Keratinocyte (primary cell): ENCODE data around the gene SLC12A8. TPM values are rescaled to one million over a fixed set of nuclear protein-coding genes. Genes with fewer than 3 reads are reported as not detected.

ENCODE experiments used
- DNase-seq: peaks from one replicate; pipeline ENCODE4 v3.0.0-alpha.2; 2011; ENCODE audit warnings: low read depth, missing footprints, low spot score
- FAIRE-seq: peaks from 2 replicates; lab custom pipeline; 2011; peaks lifted over from hg19 to GRCh38; lab: Jason Lieb, UNC
- H2AFZ ChIP-seq: 2 replicates; pipeline ENCODE4 v1.6.0; 2012; ENCODE audit warnings: low read length, control low read depth, inconsistent platforms; ENCODE audit not compliant: control insufficient read depth
- H3K27ac ChIP-seq: 2 replicates; pipeline ENCODE4 v1.5.1; 2011; ENCODE audit warnings: low read length; ENCODE audit not compliant: control insufficient read depth, insufficient read depth
- H3K27me3 ChIP-seq: 3 replicates; pipeline ENCODE4 v1.6.0; 2011; ENCODE audit warnings: low read length; ENCODE audit not compliant: control insufficient read depth, insufficient read depth; ENCODE audit errors: extremely low read depth
- H3K36me3 ChIP-seq, 2 experiments: 2 replicates in 1 of 2; 3 replicates in 1 of 2; pipeline ENCODE4 v1.5.1; 2011; ENCODE audit warnings: low read length in 2 of 2, mild to moderate bottlenecking in 1 of 2; ENCODE audit not compliant: control insufficient read depth in 2 of 2, insufficient read depth in 2 of 2; ENCODE audit errors: extremely low read depth in 1 of 2
- H3K4me1 ChIP-seq: 3 replicates; pipeline ENCODE4 v1.5.1; 2011; ENCODE audit warnings: low read length; ENCODE audit not compliant: control insufficient read depth, insufficient read depth; ENCODE audit errors: extremely low read depth
- H3K4me2 ChIP-seq: 3 replicates; pipeline ENCODE4 v1.6.0; 2011; ENCODE audit warnings: low read depth, low read length; ENCODE audit not compliant: control insufficient read depth, insufficient read depth; ENCODE audit errors: extremely low read depth
- H3K4me3 ChIP-seq, 3 experiments: fragments of 200-600 bp in 1 of 3; sonication (generic) in 1 of 3; 2 replicates in 2 of 3; 3 replicates in 1 of 3; pipeline ENCODE4 v1.5.1; 2011 to 2016; ENCODE audit warnings: low read length in 3 of 3, mild to moderate bottlenecking in 3 of 3, control low read depth in 2 of 3, inconsistent platforms in 1 of 3, low read depth in 1 of 3, mixed read lengths in 1 of 3, mixed run types in 1 of 3, moderate library complexity in 1 of 3; ENCODE audit not compliant: control insufficient read depth in 2 of 3, insufficient read depth in 2 of 3; ENCODE audit errors: extremely low read depth in 1 of 3
- H3K79me2 ChIP-seq: 2 replicates; pipeline ENCODE4 v1.6.0; 2012; ENCODE audit warnings: low read length; ENCODE audit not compliant: control insufficient read depth, insufficient read depth
- H3K9ac ChIP-seq: 3 replicates; pipeline ENCODE4 v1.6.0; 2011; ENCODE audit warnings: low read length; ENCODE audit not compliant: control insufficient read depth, insufficient read depth; ENCODE audit errors: extremely low read depth
- H3K9me1 ChIP-seq: 3 replicates; pipeline ENCODE4 v1.6.0; 2011; ENCODE audit warnings: low read length; ENCODE audit not compliant: control insufficient read depth, insufficient read depth; ENCODE audit errors: extremely low read depth
- H3K9me3 ChIP-seq: 2 replicates; pipeline ENCODE4 v1.5.1; 2012; ENCODE audit warnings: low read depth, low read length; ENCODE audit not compliant: control insufficient read depth
- H4K20me1 ChIP-seq: 3 replicates; pipeline ENCODE4 v1.6.0; 2011; ENCODE audit warnings: low read length; ENCODE audit not compliant: control insufficient read depth, insufficient read depth; ENCODE audit errors: extremely low read depth
- EZH2 ChIP-seq: IDR thresholded peaks from one replicate; pipeline ENCODE4 v1.6.1; 2012; ENCODE audit warnings: inconsistent platforms, mild to moderate bottlenecking, low read length, moderate library complexity
- dilution Hi-C: fragments of 300-500 bp; cut with MboI; formaldehyde crosslinking; loops from one replicate; pipeline ENCODE4 v1.7.0; 2020; ENCODE audit warnings: low sequenced_read_pairs; ENCODE audit not compliant: extremely low pct_ligation_motif_present
- polyA plus RNA-seq, 5 experiments: library from polyadenylated mRNA; depleted of rRNA in 3 of 5; stranded (reverse) in 3 of 5; stranded (forward) in 1 of 5; unstranded in 1 of 5; fragments of >200 nt; gene quantifications; 1 replicate in 1 of 5; 2 replicates in 3 of 5; 3 replicates in 1 of 5; pipeline versions ENCODE4 v1.2.1 to v1.2.3, GENCODE V29; 2011 to 2012; ENCODE audit warnings: missing spikeins in 2 of 5, low read depth in 1 of 5, low replicate concordance in 1 of 5
- TF ChIP-seq, protein P1 (sequence below), 3 experiments: IDR thresholded peaks in 1 of 3; conservative IDR thresholded peaks in 1 of 3; optimal IDR thresholded peaks in 1 of 3; 2 replicates in 2 of 3; 3 replicates in 1 of 3; pipeline versions ENCODE3 to v1.5.1; 2011; ENCODE audit warnings: low read length in 3 of 3, mild to moderate bottlenecking in 3 of 3, moderate library complexity in 2 of 3, control low read depth in 1 of 3, inconsistent platforms in 1 of 3; ENCODE audit not compliant: insufficient read depth in 2 of 3; ENCODE audit errors: extremely low read depth in 1 of 3

Gene SLC12A8
- polyA plus RNA-seq, 1 donor (not counting 4 experiments of a cell fraction or from before 2014, with no cell fraction given): 6.9 TPM

DNA sequence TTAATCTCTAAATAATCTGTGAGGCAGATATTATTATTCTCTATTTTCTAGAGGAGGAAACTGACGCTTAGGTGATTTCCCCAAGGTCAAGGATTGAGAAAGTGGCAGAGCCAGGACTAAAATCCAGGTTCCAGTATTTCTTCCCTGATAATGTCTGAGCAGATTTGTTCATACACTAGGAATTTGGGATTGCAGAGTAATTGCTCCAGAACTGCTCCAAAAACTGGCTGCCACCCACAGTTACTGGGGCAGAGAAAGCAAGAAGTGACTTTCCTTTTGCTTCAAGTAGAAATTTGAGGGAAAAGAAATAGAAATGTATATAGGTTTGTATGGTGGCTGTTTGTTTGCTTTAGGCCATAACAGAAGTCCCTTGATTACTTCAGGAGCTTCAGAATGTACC lies 60.6 kb downstream of the SLC12A8 start:
- Histone ChIP-seq H4K20me1 (no peaks in the 10 kb centered on the region), H3K27ac (no peak overlapping the region), H3K79me2 (no peaks in the 10 kb centered on the region), H3K9me3 (no peaks in the 10 kb centered on the region), H3K9me1 (no peaks in the 10 kb centered on the region), H3K4me3 (no peak overlapping the region), H2AFZ (no peak overlapping the region), H3K36me3 (no peaks in the 10 kb centered on the region), H3K4me1 (peaks cover 4% of the 10 kb centered on the region), H3K27me3 (no peaks in the 10 kb centered on the region), H3K9ac (no peak overlapping the region), H3K4me2 (no peak overlapping the region)
- TF ChIP-seq EZH2: no peak
- TF ChIP-seq, protein P1, sequence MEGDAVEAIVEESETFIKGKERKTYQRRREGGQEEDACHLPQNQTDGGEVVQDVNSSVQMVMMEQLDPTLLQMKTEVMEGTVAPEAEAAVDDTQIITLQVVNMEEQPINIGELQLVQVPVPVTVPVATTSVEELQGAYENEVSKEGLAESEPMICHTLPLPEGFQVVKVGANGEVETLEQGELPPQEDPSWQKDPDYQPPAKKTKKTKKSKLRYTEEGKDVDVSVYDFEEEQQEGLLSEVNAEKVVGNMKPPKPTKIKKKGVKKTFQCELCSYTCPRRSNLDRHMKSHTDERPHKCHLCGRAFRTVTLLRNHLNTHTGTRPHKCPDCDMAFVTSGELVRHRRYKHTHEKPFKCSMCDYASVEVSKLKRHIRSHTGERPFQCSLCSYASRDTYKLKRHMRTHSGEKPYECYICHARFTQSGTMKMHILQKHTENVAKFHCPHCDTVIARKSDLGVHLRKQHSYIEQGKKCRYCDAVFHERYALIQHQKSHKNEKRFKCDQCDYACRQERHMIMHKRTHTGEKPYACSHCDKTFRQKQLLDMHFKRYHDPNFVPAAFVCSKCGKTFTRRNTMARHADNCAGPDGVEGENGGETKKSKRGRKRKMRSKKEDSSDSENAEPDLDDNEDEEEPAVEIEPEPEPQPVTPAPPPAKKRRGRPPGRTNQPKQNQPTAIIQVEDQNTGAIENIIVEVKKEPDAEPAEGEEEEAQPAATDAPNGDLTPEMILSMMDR (optimal IDR thresholded peaks at IDR 0.05 in 1 of 3, IDR thresholded peaks at IDR 0.05 in 1 of 3, conservative IDR thresholded peaks at IDR 0.05 in 1 of 3; ENCODE audit: extremely low read depth in 1 of 3, insufficient read depth in 2 of 3, low read length in 3 of 3): no peak
- FAIRE-seq (no peak), DNase-seq (no peak)
- dilution Hi-C loops: no loop called here

GRCh38 chr3:125151442-125151817 lies 61.1 kb downstream of the SLC12A8 start:
- no peak for FAIRE-seq

More at GRCh38 chr3:125151442-125151817, 61.1 kb downstream of the SLC12A8 start:
- H3K9me3 ChIP-seq: no peaks in the 10 kb centered on the region
- H3K4me2 ChIP-seq: no peak overlapping the region
- no peak overlapping the region for H3K4me3 ChIP-seq
- TF ChIP-seq, protein P1 (optimal IDR thresholded peaks at IDR 0.05 in 1 of 3, IDR thresholded peaks at IDR 0.05 in 1 of 3, conservative IDR thresholded peaks at IDR 0.05 in 1 of 3; ENCODE audit: extremely low read depth in 1 of 3, insufficient read depth in 2 of 3, low read length in 3 of 3): no peak
- TF ChIP-seq EZH2: no peak
- H3K9ac ChIP-seq: no peak overlapping the region
- no peaks in the 10 kb centered on the region for H3K36me3 ChIP-seq
- H3K27ac ChIP-seq: no peak overlapping the region
- H3K27me3 ChIP-seq: no peaks in the 10 kb centered on the region
- peaks cover 4% of the 10 kb centered on the region for H3K4me1 ChIP-seq
- no peak overlapping the region for H2AFZ ChIP-seq
- no peaks in the 10 kb centered on the region for H4K20me1 ChIP-seq
- dilution Hi-C loops: no loop called here
- no peaks in the 10 kb centered on the region for H3K9me1 ChIP-seq
- no peak for DNase-seq
- H3K79me2 ChIP-seq: no peaks in the 10 kb centered on the region
